GM12864 (cell line): Measurements from ENCODE around the gene MACROD2.
"Not testable (repeated sequence)": the region's sequence is repeated elsewhere in the genome, so short reads cannot be mapped to it uniquely, and the experiment has no call there.

Experiments
- DNase-seq: peaks from one replicate; pipeline ENCODE4 v3.0.0-alpha.2; 2011; ENCODE audit warnings: low read depth
- H3K4me3 ChIP-seq: 2 replicates; pipeline ENCODE4 v1.5.1; 2011; ENCODE audit warnings: mild to moderate bottlenecking, low read depth, low read length, control low read depth
- CTCF ChIP-seq: IDR thresholded peaks from 2 replicates; pipeline ENCODE4 v1.5.1; 2011; ENCODE audit warnings: low read depth, mild to moderate bottlenecking, moderate library complexity, low read length, control low read depth, inconsistent platforms; ENCODE audit errors: missing control alignments

Gene MACROD2

GRCh38 chr20:13991311-13991710 lies 4.0 kb upstream of the MACROD2 start:
- no peak overlapping the region for H3K4me3 ChIP-seq
- no peak for DNase-seq
- no peak for TF ChIP-seq CTCF

GRCh38 chr20:13991955-13992354 lies 3.4 kb upstream of the MACROD2 start:
- H3K4me3 ChIP-seq, DNase-seq: not testable (repeated sequence)

- no peak for DNase-seq
- TF ChIP-seq CTCF: no peak
- no peak overlapping the region for H3K4me3 ChIP-seq
Observed at GRCh38 chr20:13995841-13996240, 525 bp downstream of the MACROD2 start.

GRCh38 chr20:13996265-13996664 lies 949 bp downstream of the MACROD2 start:
- no peak overlapping the region for H3K4me3 ChIP-seq
- no peak for DNase-seq
- TF ChIP-seq CTCF: no peak

- no peak for DNase-seq
- H3K4me3 ChIP-seq: no peak overlapping the region
- TF ChIP-seq CTCF: no peak
Observed at GRCh38 chr20:14000917-14001316, 5.6 kb downstream of the MACROD2 start.

- TF ChIP-seq CTCF: no peak
Observed at GRCh38 chr20:14005996-14006395, 10.7 kb downstream of the MACROD2 start.

GRCh38 chr20:14009208-14009607 lies 13.9 kb downstream of the MACROD2 start:
- H3K4me3 ChIP-seq: no peak overlapping the region
- TF ChIP-seq CTCF: no peak
- DNase-seq: no peak

More at GRCh38 chr20:14005996-14006395, 10.7 kb downstream of the MACROD2 start:
- no peak for DNase-seq
- H3K4me3 ChIP-seq: no peak overlapping the region

- no peak for DNase-seq
- no peak for TF ChIP-seq CTCF
- H3K4me3 ChIP-seq: no peak overlapping the region
Observed at GRCh38 chr20:14012671-14013070, 17.4 kb downstream of the MACROD2 start.
